SK-N-MC (cell line): ENCODE results near the gene TIMM44.

ENCODE experiments used
- DNase-seq: peaks from one replicate; pipeline ENCODE4 v3.0.0-alpha.2; 2011; ENCODE audit warnings: low read depth, low spot score
- H3K27ac ChIP-seq: fragments of 200-600 bp; sonication (generic); 2 replicates; pipeline ENCODE4 v1.5.1; 2016; ENCODE audit warnings: mixed run types
- H3K36me3 ChIP-seq: fragments of 200-600 bp; sonication (generic); 2 replicates; pipeline ENCODE4 v1.6.1; 2017; ENCODE audit warnings: antibody characterized with exemption, low read length, mixed read lengths; ENCODE audit not compliant: insufficient read depth
- H3K4me3 ChIP-seq: fragments of 200-600 bp; sonication (generic); 2 replicates; pipeline ENCODE4 v1.5.1; 2016
- H3K9ac ChIP-seq: fragments of 200-600 bp; sonication (generic); 2 replicates; pipeline ENCODE4 v1.8.0; 2017; ENCODE audit warnings: mixed run types, mixed read lengths; ENCODE audit not compliant: insufficient read length
- H3K9me3 ChIP-seq: fragments of 200-600 bp; sonication (generic); 2 replicates; pipeline ENCODE4 v1.6.1; 2017; ENCODE audit warnings: low read depth, mild to moderate bottlenecking, antibody characterized with exemption, low read length, moderate library complexity, mixed read lengths
- EZH2 ChIP-seq: fragments of 200-600 bp; sonication (generic); IDR thresholded peaks from one replicate; pipeline ENCODE4 v1.6.1; 2017; ENCODE audit warnings: antibody characterized with exemption
- FOXP2 ChIP-seq: optimal IDR thresholded peaks from 2 replicates; pipeline ENCODE3; 2011; ENCODE audit warnings: mild to moderate bottlenecking, moderate library complexity; ENCODE audit not compliant: insufficient read depth; ENCODE audit errors: extremely low read length, control extremely low read depth
- POLR2AphosphoS5 ChIP-seq: IDR thresholded peaks from 2 replicates; pipeline ENCODE4 v1.6.1; 2012; ENCODE audit warnings: mild to moderate bottlenecking, low read depth, low read length, borderline replicate concordance

The TIMM44 gene

GRCh38 chr19:7911508-7912143 is 31.8 kb downstream of the TIMM44 start:
- Histone ChIP-seq H3K9me3 (no peaks in the 10 kb centered on the region), H3K4me3 (no peak overlapping the region), H3K36me3 (peaks cover 22% of the 10 kb centered on the region; the same call in 1 of the 2 replicates), H3K27ac (no peak overlapping the region), H3K9ac (no peak overlapping the region)
- no peak for DNase-seq
- TF ChIP-seq POLR2AphosphoS5 (no peak), EZH2 (no peak), FOXP2 (no peak)

GRCh38 chr19:7910321-7911161 is 32.9 kb downstream of the TIMM44 start:
- Histone ChIP-seq H3K9me3 (no peaks in the 10 kb centered on the region), H3K4me3 (no peak overlapping the region), H3K36me3 (peaks cover 31% of the 10 kb centered on the region; the same call in 1 of the 2 replicates), H3K27ac (no peak overlapping the region), H3K9ac (no peak overlapping the region)
- no peak for TF ChIP-seq FOXP2
- DNase-seq, result no peak

- Histone ChIP-seq H3K36me3 (peaks cover 31% of the 10 kb centered on the region; the same call in 1 of the 2 replicates), H3K9me3 (no peaks in the 10 kb centered on the region), H3K9ac (no peak overlapping the region), H3K4me3 (no peak overlapping the region), H3K27ac (no peak overlapping the region)
- TF ChIP-seq EZH2 (no peak), POLR2AphosphoS5 (no peak), FOXP2 (no peak)
- no peak for DNase-seq
These were observed 33.9 kb downstream of the TIMM44 start for GRCh38 chr19:7909471-7910067.

GRCh38 chr19:7908742-7909461 is 34.6 kb downstream of the TIMM44 start:
- Histone ChIP-seq H3K4me3 (no peak overlapping the region), H3K36me3 (peaks cover 31% of the 10 kb centered on the region; the same call in 1 of the 2 replicates), H3K9ac (no peak overlapping the region), H3K9me3 (no peaks in the 10 kb centered on the region), H3K27ac (no peak overlapping the region)
- TF ChIP-seq FOXP2 (no peak), EZH2 (no peak), POLR2AphosphoS5 (no peak)
- no peak for DNase-seq

GRCh38 chr19:7908078-7908699 is 35.3 kb downstream of the TIMM44 start:
- H3K9ac ChIP-seq, result no peak overlapping the region
- no peak for TF ChIP-seq FOXP2
- no peak for TF ChIP-seq EZH2
- no peak for TF ChIP-seq POLR2AphosphoS5

GRCh38 chr19:7907544-7907943 is 35.9 kb downstream of the TIMM44 start:
- no peak for TF ChIP-seq EZH2
- TF ChIP-seq POLR2AphosphoS5, result no peak
- no peak for TF ChIP-seq FOXP2
- Histone ChIP-seq H3K9ac (no peak overlapping the region), H3K9me3 (no peaks in the 10 kb centered on the region), H3K4me3 (no peak overlapping the region), H3K36me3 (peaks cover 31% of the 10 kb centered on the region; the same call in 1 of the 2 replicates), H3K27ac (no peak overlapping the region)
- no peak for DNase-seq

More at GRCh38 chr19:7908078-7908699, 35.3 kb downstream of the TIMM44 start:
- H3K9me3 ChIP-seq, result no peaks in the 10 kb centered on the region
- H3K36me3 ChIP-seq, result peaks cover 31% of the 10 kb centered on the region; the same call in 1 of the 2 replicates
- no peak overlapping the region for H3K4me3 ChIP-seq
- H3K27ac ChIP-seq, result no peak overlapping the region
- DNase-seq, result no peak

- Histone ChIP-seq H3K27ac (no peak overlapping the region), H3K9me3 (no peaks in the 10 kb centered on the region), H3K36me3 (peaks cover 30% of the 10 kb centered on the region; the same call in 1 of the 2 replicates), H3K9ac (no peak overlapping the region), H3K4me3 (no peak overlapping the region)
- no peak for DNase-seq
- TF ChIP-seq POLR2AphosphoS5 (no peak), EZH2 (no peak), FOXP2 (no peak)
These were observed 36.3 kb downstream of the TIMM44 start for GRCh38 chr19:7907122-7907521.

- TF ChIP-seq FOXP2 (no peak), EZH2 (no peak), POLR2AphosphoS5 (no peak)
These were observed 37.6 kb downstream of the TIMM44 start for GRCh38 chr19:7905859-7906258.

More at GRCh38 chr19:7905859-7906258, 37.6 kb downstream of the TIMM44 start:
- H3K9me3 ChIP-seq, result no peaks in the 10 kb centered on the region
- H3K27ac ChIP-seq, result no peak overlapping the region
- peaks cover 17% of the 10 kb centered on the region; the same call in 1 of the 2 replicates for H3K36me3 ChIP-seq
- no peak overlapping the region for H3K4me3 ChIP-seq
- DNase-seq, result no peak
- no peak overlapping the region for H3K9ac ChIP-seq
